GM12891 (cell line): ENCODE data around the gene TAF13.

ENCODE experiments used
- DNase-seq: peaks from one replicate; pipeline ENCODE4 v3.0.0; 2011; ENCODE audit warnings: low spot score; ENCODE audit not compliant: insufficient read length
- FAIRE-seq: peaks from 2 replicates; lab custom pipeline; 2011; peaks lifted over from hg19 to GRCh38; lab: Jason Lieb, UNC
- PAX5 ChIP-seq: IDR thresholded peaks from 2 replicates; pipeline ENCODE4 v1.6.1; 2011; ENCODE audit warnings: low read length, moderate library complexity, mild to moderate bottlenecking; ENCODE audit not compliant: insufficient read depth, severe bottlenecking
- POLR2A ChIP-seq: IDR thresholded peaks from 2 replicates; pipeline ENCODE4 v1.6.1; 2011; ENCODE audit warnings: low read depth, low read length, control low read depth
- POLR2AphosphoS5 ChIP-seq: IDR thresholded peaks from 2 replicates; pipeline ENCODE4 v1.6.1; 2011; ENCODE audit warnings: low read depth, low read length, control low read depth
- POU2F2 ChIP-seq: IDR thresholded peaks from 2 replicates; pipeline ENCODE4 v1.6.1; 2011; ENCODE audit warnings: low read depth, mild to moderate bottlenecking, control low read depth, low read length, moderate library complexity
- SPI1 ChIP-seq: IDR thresholded peaks from 2 replicates; pipeline ENCODE4 v1.6.1; 2011; ENCODE audit warnings: low read depth, low read length, control low read depth
- TAF1 ChIP-seq: IDR thresholded peaks from 2 replicates; pipeline ENCODE4 v1.6.1; 2011; ENCODE audit warnings: low read depth, low read length, control low read depth

Gene TAF13

DNA sequence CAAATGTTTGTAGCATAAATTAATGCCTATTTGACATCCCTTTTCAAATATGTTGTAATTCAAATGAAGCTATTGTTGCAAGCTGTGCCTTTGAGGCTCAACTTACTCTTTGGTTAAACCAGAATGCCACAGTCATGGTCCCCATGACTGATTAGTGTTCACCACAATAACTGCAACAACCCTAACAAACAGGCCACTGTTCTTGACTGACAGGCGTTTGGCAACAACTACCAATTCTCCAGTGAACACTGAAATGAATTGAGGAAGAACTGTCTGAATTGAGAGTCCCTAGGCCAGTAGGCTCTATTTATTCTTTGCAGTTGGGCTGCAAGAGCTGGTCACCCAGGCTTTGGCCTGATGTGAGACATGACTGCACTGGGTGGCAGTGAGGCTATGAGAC is 8.1 kb upstream of the TAF13 start:
- TF ChIP-seq TAF1: no peak
- TF ChIP-seq PAX5: no peak
- TF ChIP-seq POU2F2: no peak
- TF ChIP-seq SPI1: no peak
- no peak for FAIRE-seq
- DNase-seq: no peak

DNA sequence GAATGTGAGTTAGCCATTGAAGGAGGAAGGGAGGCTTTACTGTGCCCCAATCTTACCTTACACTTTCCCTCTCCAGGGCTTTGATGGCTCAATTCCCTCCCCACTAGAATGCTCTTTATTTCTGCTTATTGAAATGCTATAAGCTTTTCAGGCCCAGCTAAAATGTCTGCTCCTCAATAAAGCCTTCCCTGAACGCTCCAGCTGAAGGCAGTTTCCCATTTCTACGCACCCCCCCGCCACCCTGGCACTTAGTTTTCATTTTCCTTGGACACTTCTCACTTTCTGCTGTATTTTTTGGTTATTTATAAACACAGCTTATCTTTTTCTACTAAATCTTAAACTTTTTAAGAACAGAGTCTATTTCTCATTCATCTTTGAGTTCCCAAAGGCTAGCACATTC is 7.7 kb upstream of the TAF13 start:
- DNase-seq: no peak
- no peak for FAIRE-seq
- no peak for TF ChIP-seq TAF1
- TF ChIP-seq PAX5: no peak

DNA sequence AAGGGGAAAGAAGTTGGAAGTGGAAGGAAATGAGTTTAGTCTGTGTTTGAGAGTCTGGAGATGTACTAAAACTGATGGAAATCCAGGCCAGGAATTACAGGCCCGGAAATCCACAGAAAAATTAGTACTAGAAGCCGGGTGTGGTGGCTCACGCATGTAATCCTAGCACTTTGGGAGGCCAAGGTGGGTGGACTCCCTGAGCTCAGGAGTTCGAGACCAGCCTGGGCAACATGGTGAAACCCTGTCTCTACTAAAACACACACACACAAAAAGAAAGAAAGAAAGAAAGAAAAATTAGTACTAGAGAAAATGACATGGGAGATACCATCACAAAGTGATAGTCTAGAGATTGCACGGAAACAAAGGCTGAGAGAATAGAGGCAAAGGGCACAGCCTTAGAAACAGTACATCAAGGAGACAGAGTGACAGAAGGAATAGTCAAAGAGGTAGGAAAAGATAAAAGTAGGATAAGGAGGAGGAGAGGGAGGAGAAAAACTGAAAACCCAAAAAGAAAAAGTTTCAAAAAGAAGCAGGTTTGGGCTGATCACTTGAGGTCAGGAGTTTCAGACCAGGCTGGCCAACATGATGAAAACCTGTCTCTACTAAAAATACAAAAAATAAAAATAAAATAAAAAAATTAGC is 4.8 kb upstream of the TAF13 start:
- FAIRE-seq: no peak
- DNase-seq: no peak
- TF ChIP-seq POU2F2: no peak
- TF ChIP-seq TAF1: no peak
- no peak for TF ChIP-seq SPI1
- no peak for TF ChIP-seq PAX5
- TF ChIP-seq POLR2AphosphoS5: no peak
- TF ChIP-seq POLR2A: no peak

DNA sequence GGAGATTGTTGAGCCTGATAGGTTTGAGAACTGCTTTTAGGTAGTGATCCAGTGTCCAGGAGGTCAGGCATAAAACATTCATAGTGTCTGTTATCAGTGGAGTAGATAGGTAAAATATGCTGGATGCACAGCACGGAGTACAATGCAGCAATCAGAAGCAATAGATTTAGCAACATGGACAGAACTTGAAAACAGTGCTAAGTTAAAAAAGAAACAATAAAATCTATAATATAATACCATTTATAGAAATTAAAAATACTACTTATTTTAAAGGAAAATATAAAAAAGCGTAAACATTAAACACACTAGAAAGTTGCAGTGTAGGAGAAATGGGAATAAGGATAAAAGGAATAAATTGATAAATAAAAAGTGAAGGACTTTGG is 3.4 kb upstream of the TAF13 start:
- FAIRE-seq (no peak), DNase-seq (no peak)
- no peak for TF ChIP-seq POLR2AphosphoS5
- TF ChIP-seq SPI1: no peak
- TF ChIP-seq POU2F2: no peak
- TF ChIP-seq TAF1: no peak
- no peak for TF ChIP-seq POLR2A
- TF ChIP-seq PAX5: no peak

DNA sequence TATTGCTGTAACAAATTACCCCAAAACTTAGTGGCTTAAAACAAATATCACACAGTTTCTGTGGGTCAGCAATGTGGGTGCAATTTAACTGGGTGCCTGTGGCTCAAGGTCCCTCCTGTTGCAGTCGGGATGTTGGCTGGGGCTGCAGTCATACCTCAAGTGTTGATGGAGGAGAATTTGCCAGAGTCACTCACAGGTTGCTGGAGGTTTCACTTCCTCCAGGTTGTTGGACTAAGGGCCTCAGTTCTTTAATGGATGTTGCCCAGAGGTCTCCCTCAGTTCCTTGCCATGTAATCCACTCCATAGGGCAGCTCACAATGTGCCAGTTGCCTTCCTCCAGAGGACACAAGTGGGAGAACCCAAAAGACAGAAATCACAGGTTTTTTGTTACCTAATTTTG is 2.5 kb upstream of the TAF13 start:
- no peak for FAIRE-seq
- no peak for DNase-seq
- TF ChIP-seq POLR2A (no peak), POLR2AphosphoS5 (no peak), TAF1 (no peak), POU2F2 (no peak), PAX5 (no peak), SPI1 (peak; percentile 95)

DNA sequence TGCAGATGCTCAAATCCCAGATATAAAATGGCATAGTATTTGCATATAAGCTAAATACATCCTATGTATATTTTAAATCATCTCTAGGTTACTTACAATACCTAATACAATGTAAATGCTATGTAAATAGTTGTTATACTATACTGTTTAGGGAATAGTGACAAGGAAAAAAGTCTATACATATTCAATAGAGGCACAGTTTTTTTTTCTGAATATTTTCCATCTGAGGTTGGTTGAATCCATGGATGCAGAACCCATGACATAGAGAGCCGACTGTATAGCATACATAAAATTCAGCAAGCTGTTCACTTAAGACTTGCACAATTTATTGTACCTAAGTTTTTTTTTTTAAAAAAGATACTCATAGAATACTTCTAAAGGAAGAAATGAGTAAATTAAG is 6.5 kb downstream of the TAF13 start:
- DNase-seq (no peak), FAIRE-seq (no peak)
- TF ChIP-seq POLR2AphosphoS5: no peak
- TF ChIP-seq TAF1: no peak
- no peak for TF ChIP-seq PAX5
- TF ChIP-seq POU2F2: no peak
- TF ChIP-seq POLR2A: no peak
- TF ChIP-seq SPI1: no peak

DNA sequence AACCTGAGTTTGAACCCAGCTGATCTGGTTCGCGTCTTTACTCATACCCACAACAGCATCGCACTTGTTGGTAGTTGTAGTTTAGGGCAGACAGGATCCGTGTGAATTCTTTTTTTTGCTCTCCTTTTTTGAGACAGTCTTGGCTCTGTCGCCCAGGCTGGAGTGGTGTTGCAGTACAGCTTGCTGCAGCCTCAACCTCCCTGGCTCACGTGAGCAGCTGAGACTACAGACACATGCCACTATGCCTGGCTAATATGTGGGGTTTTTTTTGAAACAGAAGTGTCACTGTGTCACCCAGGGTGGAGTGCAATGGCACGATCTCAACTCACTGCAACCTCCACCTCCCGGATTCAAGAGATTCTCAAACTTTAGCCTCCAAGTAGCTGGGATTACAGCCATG is 7.9 kb downstream of the TAF13 start:
- no peak for FAIRE-seq
- TF ChIP-seq POLR2AphosphoS5 (no peak), POU2F2 (no peak), SPI1 (no peak), TAF1 (no peak), PAX5 (no peak), POLR2A (no peak)
- no peak for DNase-seq

DNA sequence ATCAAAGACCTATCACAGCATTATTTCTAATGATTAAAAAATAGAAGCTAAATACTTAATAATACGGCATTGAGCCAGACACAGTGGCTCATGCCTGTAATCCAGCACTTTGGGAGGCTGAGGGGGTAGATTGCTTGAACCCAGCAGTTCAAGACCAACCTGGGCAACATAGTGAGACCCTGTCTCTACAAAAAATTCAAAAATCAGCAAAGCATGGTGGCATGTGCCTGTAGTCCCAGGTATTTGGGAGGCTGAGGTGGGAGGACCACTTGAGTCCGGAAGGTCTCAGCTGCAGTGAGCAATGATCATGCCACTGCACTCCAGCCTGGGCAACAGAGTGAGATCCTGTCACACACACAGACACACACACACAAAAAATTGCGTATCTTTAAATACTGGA is 10.7 kb downstream of the TAF13 start:
- DNase-seq (no peak), FAIRE-seq (no peak)
- TF ChIP-seq POLR2AphosphoS5 (no peak), PAX5 (no peak), POU2F2 (no peak), SPI1 (no peak), TAF1 (no peak), POLR2A (no peak)

DNA sequence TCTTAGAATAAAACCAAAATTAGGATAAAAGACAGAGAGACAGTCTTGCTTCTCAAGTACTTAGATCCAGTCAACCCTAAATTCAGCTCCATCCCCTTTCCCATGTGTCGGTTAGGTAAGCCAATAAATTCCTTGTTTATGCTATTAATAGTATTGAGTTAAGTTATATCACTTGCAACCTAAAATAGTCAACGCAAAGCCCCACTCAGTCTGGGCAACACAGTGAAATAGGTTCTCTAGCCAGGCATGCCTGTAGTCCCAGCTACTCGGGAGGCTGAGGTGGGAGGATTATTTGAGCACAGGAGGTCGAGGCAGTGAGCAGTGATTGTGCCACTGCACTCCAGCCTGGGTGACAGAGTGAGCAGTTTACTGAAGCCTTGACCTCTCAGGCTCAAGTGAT is 14.6 kb downstream of the TAF13 start:
- no peak for DNase-seq
- no peak for FAIRE-seq
- TF ChIP-seq PAX5 (no peak), SPI1 (no peak), POU2F2 (no peak), TAF1 (no peak), POLR2AphosphoS5 (no peak), POLR2A (no peak)

DNA sequence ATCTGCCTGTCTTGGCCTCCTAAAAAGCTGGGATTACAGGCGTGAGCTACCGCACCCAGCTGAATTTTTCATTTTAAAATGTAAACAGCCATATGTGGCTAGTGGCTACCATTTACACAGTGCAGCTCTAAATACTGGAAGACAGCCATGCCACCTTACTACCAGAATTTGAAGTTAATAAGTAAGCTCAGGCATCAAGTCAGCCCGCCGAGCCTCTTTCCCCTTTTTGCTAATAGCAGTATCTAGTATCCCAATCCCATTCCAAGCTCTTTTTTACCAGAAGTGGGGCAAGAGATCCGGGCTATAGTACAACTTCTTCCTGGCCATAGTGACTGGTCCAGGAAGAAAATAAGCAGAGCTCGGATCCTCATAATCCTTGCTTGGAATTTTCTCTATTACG is 15.1 kb downstream of the TAF13 start:
- no peak for DNase-seq
- TF ChIP-seq POLR2AphosphoS5: no peak
- TF ChIP-seq TAF1: no peak
- no peak for TF ChIP-seq POLR2A
- no peak for TF ChIP-seq POU2F2
- no peak for TF ChIP-seq SPI1
- TF ChIP-seq PAX5: no peak
- FAIRE-seq: no peak
